HG02938 (cell line): ENCODE data around the gene SEC24D.
A peak's percentile ranks its signal among the peaks of the same experiment; 100 is the strongest.

ENCODE experiments used
- ATAC-seq: cut with Tn5 transposase; IDR thresholded peaks from one replicate; pipeline ENCODE4 v1.9.1; 2021; ENCODE audit warnings: mild to moderate bottlenecking, moderate library complexity; ENCODE audit not compliant: unreplicated experiment

The SEC24D gene

GRCh38 chr4:118723369-118723768, 112.6 kb downstream of the SEC24D start:
- ATAC-seq = no peak

DNA sequence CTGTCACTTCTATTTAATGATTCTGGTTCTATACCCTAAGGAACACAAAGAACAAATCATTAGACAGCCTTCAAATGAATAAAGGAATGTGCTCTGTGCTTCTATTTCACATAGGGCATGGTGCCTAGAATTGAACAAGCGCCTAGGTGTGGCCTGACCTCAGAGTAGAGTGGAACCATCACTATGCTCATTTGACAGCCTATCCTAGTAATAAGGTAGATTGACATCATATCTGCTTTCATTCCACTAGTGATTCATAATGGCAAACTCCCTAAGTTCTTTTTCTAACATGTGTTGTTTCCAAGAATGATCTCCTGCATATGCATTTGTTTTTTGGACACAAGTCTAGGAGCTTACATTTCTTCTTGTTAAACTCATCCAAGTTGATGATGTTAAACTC, 114.2 kb downstream of the SEC24D start:
- ATAC-seq = no peak

- no peak for ATAC-seq
Measured at GRCh38 chr4:118718511-118719170, 117.3 kb downstream of the SEC24D start.

GRCh38 chr4:118716304-118716703, 119.6 kb downstream of the SEC24D start:
- no peak for ATAC-seq

DNA sequence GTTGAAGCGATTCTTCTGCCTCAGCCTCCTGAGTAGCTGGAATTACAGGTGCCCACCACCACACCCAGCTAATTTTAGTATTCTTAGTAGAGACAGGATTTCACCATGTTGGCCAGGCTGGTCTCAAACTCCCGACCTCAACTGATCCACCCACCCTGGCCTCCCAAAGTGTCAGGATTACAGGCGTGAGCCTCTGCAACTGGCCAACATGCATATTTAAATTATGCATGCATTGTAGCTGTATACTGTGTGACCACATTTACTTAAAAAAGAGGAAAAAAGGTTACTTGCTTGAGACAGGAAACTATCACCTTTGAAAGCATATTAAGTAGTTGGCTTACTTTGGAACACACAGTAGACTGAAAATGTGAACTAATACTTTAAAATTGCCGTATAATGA, 121.2 kb downstream of the SEC24D start:
- no peak for ATAC-seq

DNA sequence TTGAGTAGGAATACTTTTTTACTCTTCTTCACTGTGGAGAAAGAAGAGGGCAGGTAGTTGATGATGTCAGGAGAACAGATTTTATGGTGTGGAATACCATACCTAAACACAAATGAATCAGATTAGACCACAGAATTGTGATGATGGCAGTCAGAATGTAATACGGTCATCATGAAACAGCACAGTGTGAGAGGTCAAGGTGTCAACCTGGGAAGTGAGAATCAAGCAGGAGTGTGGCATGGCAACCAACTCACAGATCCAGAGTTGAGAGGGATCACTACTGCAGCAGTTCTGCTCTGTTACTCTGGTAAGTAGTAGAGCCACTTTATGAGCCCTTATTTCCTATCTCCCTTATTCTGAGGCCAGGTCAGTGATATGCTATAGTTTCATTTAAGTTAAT, 123.1 kb downstream of the SEC24D start:
- ATAC-seq = no peak

GRCh38 chr4:118711052-118711451, 124.9 kb downstream of the SEC24D start:
- ATAC-seq = no peak

- ATAC-seq = no peak
Measured at GRCh38 chr4:118703118-118703517, 132.8 kb downstream of the SEC24D start.

GRCh38 chr4:118684873-118685811, 150.8 kb downstream of the SEC24D start, which contains the start of gene METTL14:
METTL14 (plus strand) TSS chr4:118685392; CDS start chr4:118685535, 143 bp downstream.
- peak; percentile 99 for ATAC-seq

DNA sequence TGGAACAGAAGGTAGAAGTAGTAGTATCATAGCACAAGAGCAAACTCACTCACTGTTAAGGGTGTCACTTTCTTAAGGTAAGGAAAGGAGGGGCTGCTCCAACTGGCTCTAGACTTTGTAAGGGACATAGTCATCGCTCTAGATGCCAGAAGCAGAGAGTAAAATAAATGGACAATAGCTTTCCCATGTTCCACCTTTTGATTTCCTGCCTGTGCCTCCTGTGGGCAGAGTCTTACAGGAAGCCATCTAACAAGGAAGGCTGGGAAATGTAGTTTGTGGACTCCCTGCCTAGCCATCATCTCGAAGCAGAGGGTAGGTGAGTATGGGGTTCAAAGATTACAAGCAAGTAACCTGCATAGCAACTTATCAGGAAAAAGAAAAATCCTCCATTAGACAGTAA, 152.4 kb downstream of the SEC24D start:
- no peak for ATAC-seq

DNA sequence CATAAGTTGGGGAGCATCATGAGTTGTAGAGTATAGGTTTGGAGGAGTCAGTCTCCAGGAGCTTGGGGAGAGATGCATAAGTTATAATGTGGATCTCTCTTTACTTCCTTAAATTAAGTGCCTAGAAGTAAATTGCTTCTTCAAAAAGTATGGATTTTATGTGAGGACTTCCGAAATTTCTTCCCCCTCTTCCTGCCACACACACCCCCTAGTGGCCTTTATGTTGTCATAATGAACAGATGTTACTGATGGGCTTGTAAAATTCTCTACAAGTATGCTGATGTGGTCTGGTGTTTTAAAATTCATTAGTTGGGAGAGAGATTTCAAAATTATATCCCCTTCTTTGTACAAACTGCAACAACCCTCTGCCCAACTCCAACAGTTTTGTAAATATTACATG, 153.0 kb downstream of the SEC24D start:
- ATAC-seq = no peak

GRCh38 chr4:118680808-118681207, 155.1 kb downstream of the SEC24D start:
- ATAC-seq = no peak

DNA sequence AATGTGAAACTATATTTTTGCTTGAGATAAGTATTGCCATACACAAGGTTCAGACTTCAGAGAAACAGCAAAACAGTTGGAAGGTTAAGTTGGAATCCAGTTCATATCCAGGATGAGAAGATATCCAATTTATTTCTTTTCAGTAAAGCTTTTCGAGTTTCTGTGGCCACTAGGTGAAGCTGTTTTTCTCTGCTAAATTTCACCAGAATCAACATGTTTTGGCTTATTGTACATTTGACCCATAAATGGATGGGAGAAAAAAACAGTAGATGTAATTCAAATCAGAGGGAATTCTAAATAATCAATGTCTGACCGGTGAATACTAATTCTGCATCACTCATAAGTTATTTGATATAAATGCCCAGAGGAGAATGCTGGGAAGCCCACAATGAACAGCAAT, 159.8 kb downstream of the SEC24D start:
- ATAC-seq = no peak
